Thyroid gland (tissue), 4 donors: Measurements from ENCODE around the gene SULF2. TPM values are rescaled to one million over a fixed set of nuclear protein-coding genes. Genes with fewer than 3 reads are reported as not detected.

Experiments used
- DNase-seq, 2 donors: peaks; one replicate each; pipeline ENCODE4 v3.0.0-alpha.2; 2019
- H3K27ac ChIP-seq, 3 donors: fragments of 200-600 bp; sonication (generic); 1 replicate in 2 of 3; 2 replicates in 1 of 3; pipeline ENCODE4 v1.5.1; 2016 to 2019; ENCODE audit warnings: mild to moderate bottlenecking in 1 of 3, moderate library complexity in 1 of 3
- H3K27me3 ChIP-seq: fragments of 200-600 bp; sonication (generic); one replicate; pipeline ENCODE4 v1.5.1; 2019
- H3K36me3 ChIP-seq, 2 donors: fragments of 200-600 bp; sonication (generic); one replicate each; pipeline ENCODE4 v1.5.1; 2016 to 2019
- H3K4me1 ChIP-seq, 2 donors: fragments of 200-600 bp; sonication (generic); one replicate each; pipeline ENCODE4 v1.5.1; 2017 to 2019
- H3K4me3 ChIP-seq, 3 donors: fragments of 200-600 bp; sonication (generic); replicated peaks in 1 of 3; 1 replicate in 2 of 3; 2 replicates in 1 of 3; pipeline ENCODE4 v1.5.1; 2016; ENCODE audit warnings: mild to moderate bottlenecking in 1 of 3
- H3K9me3 ChIP-seq: fragments of 200-600 bp; sonication (generic); one replicate; pipeline ENCODE4 v1.5.1; 2017
- CTCF ChIP-seq, 6 experiments: fragments of 200-600 bp in 3 of 6; fragments of 450-650 bp in 3 of 6; sonication (generic) in 3 of 6; IDR thresholded peaks; one replicate each; pipeline ENCODE4 v1.5.1; 2016 to 2019; ENCODE audit warnings: antibody characterized with exemption in 6 of 6, mild to moderate bottlenecking in 2 of 6, inconsistent platforms in 1 of 6, moderate library complexity in 1 of 6
- POLR2A ChIP-seq, 2 donors: fragments of 450-650 bp; IDR thresholded peaks; one replicate each; pipeline ENCODE4 v1.6.1; 2017; ENCODE audit warnings: antibody characterized with exemption in 2 of 2, mild to moderate bottlenecking in 2 of 2, moderate library complexity in 1 of 2
- WGBS, 2 donors: methylation state at CpG; one replicate each; pipeline ENCODE4 v1.1.5; 2017; 5-methylcytosine and 5-hydroxymethylcytosine counted together
- intact Hi-C: fragments of 100-400 bp; cut with DNase I; formaldehyde crosslinking; loops from one replicate; pipeline ENCODE4 v1.15.1; 2023
- total RNA-seq, 4 donors: library from RNA; depleted of rRNA; stranded (reverse); fragments of >200 nt; gene quantifications; one replicate each; pipeline ENCODE4 v1.2.3, GENCODE V29; 2016

The SULF2 gene
- total RNA-seq, 4 donors from 2014 or later, result 39.4 to 90.6 (median 55.4) TPM

- DNase-seq, result peak in 1 of 2 donors; percentile 12
- no peaks in the 10 kb centered on the region for H3K9me3 ChIP-seq
- no peak overlapping the region for H3K4me3 ChIP-seq
- H3K36me3 ChIP-seq, result no peaks in the 10 kb centered on the region
- no peaks in the 10 kb centered on the region for H3K4me1 ChIP-seq
- no peaks in the 10 kb centered on the region for H3K27me3 ChIP-seq
- WGBS, 2 donors, result 83 to 87% methylated on average over 17 to 18 of the region's 18 CpGs
- TF ChIP-seq CTCF (IDR thresholded peaks at IDR 0.05) (no peak), POLR2A (IDR thresholded peaks at IDR 0.05) (no peak)
- no peak overlapping the region for H3K27ac ChIP-seq
- intact Hi-C loops, result no loop called here
These were observed 58.0 kb downstream of the SULF2 start for GRCh38 chr20:47727170-47727880.

DNA sequence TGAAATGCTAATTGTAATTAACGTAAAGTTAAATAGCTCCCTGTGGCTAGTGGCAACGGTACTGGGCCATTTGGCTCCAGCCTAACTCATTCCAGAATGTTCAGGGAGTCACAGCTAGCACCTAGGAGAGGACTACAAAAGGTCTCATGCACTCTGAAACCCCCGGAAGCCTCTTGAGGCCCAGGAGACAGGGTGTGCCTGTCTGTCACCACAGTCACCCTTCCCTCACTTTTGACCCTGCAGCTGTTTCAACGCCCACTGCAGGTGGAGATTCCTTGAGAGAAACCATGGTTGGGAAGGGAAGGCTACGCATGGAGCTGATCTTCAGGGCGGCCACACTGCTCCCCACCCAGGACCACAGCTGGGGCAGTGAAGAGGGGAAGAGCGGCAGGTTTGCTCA lies 58.6 kb downstream of the SULF2 start:
- intact Hi-C loops, result no loop called here
- H3K27ac ChIP-seq, result no peak overlapping the region
- 84% methylated on average over 6 to 7 of the region's 7 CpGs for WGBS, 2 donors

GRCh38 chr20:47725248-47725973 lies 59.9 kb downstream of the SULF2 start:
- WGBS, 2 donors, result 55 to 59% methylated on average over 18 of the region's 18 CpGs
- DNase-seq, result peak; percentile 60 to 72

More for the DNA sequence above, 58.6 kb downstream of the SULF2 start:
- DNase-seq, result no peak
- TF ChIP-seq POLR2A (IDR thresholded peaks at IDR 0.05), result no peak
- TF ChIP-seq CTCF (IDR thresholded peaks at IDR 0.05), result no peak
- H3K4me1 ChIP-seq, result no peaks in the 10 kb centered on the region
- H3K36me3 ChIP-seq, result no peaks in the 10 kb centered on the region
- no peak overlapping the region for H3K4me3 ChIP-seq
- H3K27me3 ChIP-seq, result no peaks in the 10 kb centered on the region
- H3K9me3 ChIP-seq, result no peaks in the 10 kb centered on the region

GRCh38 chr20:47724910-47725247 lies 60.4 kb downstream of the SULF2 start:
- Histone ChIP-seq H3K36me3 (no peaks in the 10 kb centered on the region), H3K27me3 (no peaks in the 10 kb centered on the region), H3K27ac (no peak overlapping the region), H3K4me3 (no peak overlapping the region), H3K9me3 (no peaks in the 10 kb centered on the region), H3K4me1 (peaks cover 3 to 14% of the 10 kb centered on the region in 2 donors)
- intact Hi-C loops, result no loop called here
- WGBS, 2 donors, result 86 to 88% methylated on average over 5 of the region's 5 CpGs
- TF ChIP-seq CTCF (IDR thresholded peaks at IDR 0.05) (no peak), POLR2A (IDR thresholded peaks at IDR 0.05) (no peak)
- no peak for DNase-seq

More at GRCh38 chr20:47725248-47725973, 59.9 kb downstream of the SULF2 start:
- Histone ChIP-seq H3K4me1 (peaks cover 3 to 11% of the 10 kb centered on the region in 2 donors), H3K27ac (no peak overlapping the region), H3K4me3 (no peak overlapping the region), H3K36me3 (no peaks in the 10 kb centered on the region), H3K27me3 (no peaks in the 10 kb centered on the region), H3K9me3 (no peaks in the 10 kb centered on the region)
- intact Hi-C loops, result no loop called here
- no peak for TF ChIP-seq POLR2A (IDR thresholded peaks at IDR 0.05)
- peak; percentile 64 to 90 (median 77) for TF ChIP-seq CTCF (IDR thresholded peaks at IDR 0.05)

- H3K4me1 ChIP-seq, result peaks cover 3 to 14% of the 10 kb centered on the region in 2 donors
- intact Hi-C loops, result no loop called here
- H3K4me3 ChIP-seq, result no peak overlapping the region
- TF ChIP-seq CTCF (IDR thresholded peaks at IDR 0.05), result no peak
- no peak for TF ChIP-seq POLR2A (IDR thresholded peaks at IDR 0.05)
- no peak for DNase-seq
- H3K27me3 ChIP-seq, result no peaks in the 10 kb centered on the region
- H3K36me3 ChIP-seq, result no peaks in the 10 kb centered on the region
- WGBS, 2 donors, result 82 to 89% methylated on average over 6 of the region's 6 CpGs
- H3K27ac ChIP-seq, result no peak overlapping the region
- no peaks in the 10 kb centered on the region for H3K9me3 ChIP-seq
These were observed 60.9 kb downstream of the SULF2 start for GRCh38 chr20:47724396-47724795.
